GM10266 (cell line): Measurements from ENCODE around the gene CEP72.

ENCODE experiments used
- DNase-seq: peaks from one replicate; pipeline ENCODE4 v3.0.0; 2012; ENCODE audit errors: extremely low spot score
- CTCF ChIP-seq: IDR thresholded peaks from 2 replicates; pipeline ENCODE4 v1.5.1; 2012; ENCODE audit warnings: mild to moderate bottlenecking, low read depth; ENCODE audit not compliant: control insufficient read depth, insufficient read depth; ENCODE audit errors: missing control alignments

CEP72 gene, protein sequence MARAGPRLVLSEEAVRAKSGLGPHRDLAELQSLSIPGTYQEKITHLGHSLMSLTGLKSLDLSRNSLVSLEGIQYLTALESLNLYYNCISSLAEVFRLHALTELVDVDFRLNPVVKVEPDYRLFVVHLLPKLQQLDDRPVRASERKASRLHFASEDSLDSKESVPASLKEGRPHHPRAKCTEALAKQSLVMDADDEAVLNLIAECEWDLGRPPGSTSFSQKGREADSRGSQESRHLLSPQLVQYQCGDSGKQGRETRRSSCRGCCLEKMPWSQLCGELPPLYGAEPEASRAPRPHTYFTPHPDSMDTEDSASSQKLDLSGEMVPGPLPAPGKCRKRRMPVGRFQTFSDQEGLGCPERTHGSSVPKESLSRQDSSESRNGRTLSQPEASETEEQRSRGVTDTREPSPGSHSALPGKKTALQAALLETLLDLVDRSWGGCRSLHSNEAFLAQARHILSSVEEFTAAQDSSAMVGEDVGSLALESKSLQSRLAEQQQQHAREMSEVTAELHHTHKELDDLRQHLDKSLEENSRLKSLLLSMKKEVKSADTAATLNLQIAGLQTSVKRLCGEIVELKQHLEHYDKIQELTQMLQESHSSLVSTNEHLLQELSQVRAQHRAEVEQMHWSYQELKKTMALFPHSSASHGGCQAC

DNA sequence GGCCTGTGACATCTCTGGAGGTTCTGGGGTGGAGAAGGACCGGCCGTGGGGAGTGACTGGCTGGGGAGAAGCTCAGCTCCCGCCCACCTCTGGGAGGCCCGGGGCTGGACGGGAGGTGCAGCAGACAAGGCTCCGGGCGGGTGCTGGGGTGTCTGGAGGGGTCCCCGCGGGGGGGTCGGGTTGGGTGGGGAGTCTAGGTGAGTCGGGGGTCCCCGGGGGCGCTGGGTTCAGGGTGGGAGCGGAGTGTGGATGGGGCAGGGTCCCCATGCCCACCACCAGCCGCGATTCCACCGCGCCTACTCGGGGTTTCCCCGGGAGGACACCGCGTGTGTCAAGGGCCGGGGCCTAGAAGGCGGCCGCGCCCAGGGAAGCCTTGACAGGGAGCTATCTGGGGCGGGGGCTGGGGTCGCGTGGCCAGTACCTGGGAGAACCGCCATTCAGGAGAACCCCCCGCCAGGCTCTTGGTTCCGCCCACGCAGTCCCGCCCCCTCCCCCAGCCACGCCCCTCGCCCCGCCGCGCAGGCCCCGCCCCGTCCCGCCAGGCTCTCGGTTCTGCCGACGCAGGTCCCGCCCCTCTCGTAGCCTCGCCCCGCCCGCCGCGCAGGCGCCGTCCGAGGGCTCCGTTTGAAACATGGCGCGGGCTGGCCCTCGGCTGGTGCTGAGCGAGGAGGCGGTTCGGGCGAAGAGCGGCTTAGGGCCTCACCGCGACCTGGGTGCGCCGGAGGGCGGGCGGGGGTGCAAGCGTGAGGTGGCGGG lies at the start of gene CEP72:
TSS of gene CEP72 (plus strand) at position 610 of the 756 bp plus-strand sequence. CDS start at position 632, 22 bp downstream.
- DNase-seq, result peak; percentile 99
- TF ChIP-seq CTCF, result no peak

- TF ChIP-seq CTCF, result no peak
- no peak for DNase-seq
These were observed 46.2 kb upstream of the CEP72 start for GRCh38 chr5:565782-566440.

GRCh38 chr5:566636-567309 lies 45.4 kb upstream of the CEP72 start:
- TF ChIP-seq CTCF, result no peak
- no peak for DNase-seq

DNA sequence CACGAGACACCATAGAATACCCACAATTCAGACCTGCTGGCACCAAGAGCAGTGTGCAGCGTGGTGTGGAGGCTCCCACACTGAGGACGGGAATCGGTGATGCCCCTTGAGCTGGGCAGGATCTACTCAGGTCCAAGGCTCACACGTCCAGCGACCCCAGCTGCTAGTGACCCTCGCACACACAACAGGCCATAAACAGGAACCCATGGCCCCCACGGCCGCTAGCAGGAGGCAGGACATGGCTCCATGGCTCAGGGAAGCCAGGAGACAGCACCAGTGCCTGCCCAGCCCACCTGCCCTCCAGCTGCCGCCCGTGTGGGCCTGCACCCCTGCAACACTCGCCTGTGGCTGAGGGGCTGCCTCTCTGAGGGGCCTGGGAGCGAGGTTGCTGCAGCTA lies 44.5 kb upstream of the CEP72 start:
- no peak for DNase-seq
- TF ChIP-seq CTCF, result no peak

DNA sequence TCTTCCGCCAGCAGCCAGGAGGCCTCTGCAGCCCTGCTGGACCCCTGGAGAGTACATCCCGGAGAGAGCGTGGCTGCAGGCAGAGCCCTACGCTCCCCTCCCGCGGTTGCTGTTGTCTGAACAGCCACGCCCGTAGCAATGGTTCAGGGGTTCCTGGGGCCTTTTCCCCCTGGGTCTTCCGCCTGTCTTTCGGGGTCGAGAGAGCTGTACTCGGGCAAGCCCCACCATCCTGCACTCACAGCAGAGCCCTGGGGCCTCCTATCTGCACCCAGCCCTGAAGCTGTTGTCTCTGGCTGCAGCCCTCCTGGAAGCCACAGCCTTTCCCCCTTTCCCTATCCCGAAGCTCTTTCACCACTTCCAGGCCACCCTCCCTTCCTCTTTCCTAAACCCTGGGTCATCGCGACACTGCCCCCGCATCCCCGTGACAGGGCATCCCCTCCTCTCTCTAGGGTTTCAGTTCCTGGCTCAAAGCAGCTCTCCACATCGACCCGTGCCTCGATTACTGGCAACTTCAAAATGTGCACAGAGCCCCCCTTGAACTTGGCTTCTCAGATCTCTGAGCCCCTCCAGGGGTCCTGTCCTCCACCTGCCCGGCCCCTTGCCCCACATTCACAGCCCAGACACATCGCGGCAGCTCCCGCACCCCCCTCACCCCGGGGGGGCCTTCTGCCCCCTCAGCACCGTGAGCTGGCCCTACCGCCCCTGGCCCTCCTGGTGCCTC lies 43.9 kb upstream of the CEP72 start:
- TF ChIP-seq CTCF, result no peak
- no peak for DNase-seq

GRCh38 chr5:568809-569208 lies 43.3 kb upstream of the CEP72 start:
- no peak for TF ChIP-seq CTCF
- no peak for DNase-seq
